Activated CD4-positive, alpha-beta T cell treated with anti-CD3 and anti-CD28 coated beads, Interleukin-2, amount 50 U/mL, for 1 hour (primary cell): Measurements from ENCODE around the gene PPFIA1.

Source experiments
- DNase-seq: peaks from one replicate; pipeline ENCODE4 v3.0.0-alpha.2; 2020

Gene PPFIA1

DNA sequence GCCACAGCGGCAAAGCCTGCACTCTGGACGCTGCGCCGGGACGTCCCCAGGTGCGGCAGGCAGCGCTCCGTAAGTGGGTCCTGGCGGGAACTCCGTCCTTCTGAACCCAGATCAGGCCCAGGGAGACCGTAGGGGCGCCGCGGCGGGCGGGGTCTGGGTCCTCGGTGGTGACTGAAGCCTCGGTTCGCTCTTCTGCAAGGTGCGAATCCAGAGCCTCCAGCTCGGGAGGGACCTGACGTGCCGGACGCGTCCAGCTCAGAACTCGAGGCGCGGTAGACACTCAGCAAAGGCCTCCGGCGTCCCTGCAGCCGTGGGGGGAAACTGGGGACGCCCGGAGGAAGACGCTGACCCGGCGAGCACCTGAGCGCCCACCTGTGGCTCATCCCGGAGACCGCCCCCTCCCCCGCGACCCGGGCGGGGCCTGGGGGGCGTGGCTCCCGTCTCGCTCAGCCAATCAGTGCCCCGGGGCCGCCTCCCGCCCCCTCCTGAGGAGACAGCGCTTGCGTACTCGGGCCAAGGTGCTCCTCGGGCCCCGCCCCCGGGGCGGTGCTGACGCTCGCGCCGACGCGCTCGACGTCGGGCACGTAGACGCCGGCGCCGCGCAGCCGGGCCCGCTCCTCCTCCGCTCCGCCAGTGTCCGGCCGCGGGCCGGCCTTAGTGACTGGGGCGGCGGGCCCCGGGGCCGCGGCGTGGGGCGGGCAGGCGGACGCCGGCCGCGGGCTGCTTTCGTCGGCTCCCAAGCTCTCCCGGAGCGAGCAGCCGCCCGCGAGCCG is at the start of gene PPFIA1:
PPFIA1 (plus strand) TSS at position 587 of the 773 bp plus-strand sequence. CDS start 1,483 bp downstream, outside the sequence.
- peak; percentile 96 for DNase-seq

DNA sequence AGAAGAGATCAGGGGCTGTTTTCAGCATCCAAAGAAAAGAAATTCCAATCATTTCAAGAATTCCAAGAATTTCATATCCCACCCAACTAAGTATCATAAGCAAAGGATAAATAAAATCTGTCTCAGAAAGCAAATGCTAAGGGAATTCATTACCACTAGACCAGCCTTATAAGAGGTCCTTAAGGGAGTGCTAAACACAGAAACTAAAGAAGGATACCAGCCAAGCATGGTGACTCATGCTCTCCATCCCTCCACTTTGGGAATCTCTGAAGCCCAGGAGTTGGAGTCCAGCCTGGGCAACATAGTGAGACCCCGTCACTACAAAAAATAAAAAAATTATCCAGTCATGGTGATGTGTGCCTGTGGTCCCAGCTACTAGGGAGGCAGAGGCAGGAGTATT is 49.6 kb upstream of the PPFIA1 start:
- DNase-seq, result no peak

DNA sequence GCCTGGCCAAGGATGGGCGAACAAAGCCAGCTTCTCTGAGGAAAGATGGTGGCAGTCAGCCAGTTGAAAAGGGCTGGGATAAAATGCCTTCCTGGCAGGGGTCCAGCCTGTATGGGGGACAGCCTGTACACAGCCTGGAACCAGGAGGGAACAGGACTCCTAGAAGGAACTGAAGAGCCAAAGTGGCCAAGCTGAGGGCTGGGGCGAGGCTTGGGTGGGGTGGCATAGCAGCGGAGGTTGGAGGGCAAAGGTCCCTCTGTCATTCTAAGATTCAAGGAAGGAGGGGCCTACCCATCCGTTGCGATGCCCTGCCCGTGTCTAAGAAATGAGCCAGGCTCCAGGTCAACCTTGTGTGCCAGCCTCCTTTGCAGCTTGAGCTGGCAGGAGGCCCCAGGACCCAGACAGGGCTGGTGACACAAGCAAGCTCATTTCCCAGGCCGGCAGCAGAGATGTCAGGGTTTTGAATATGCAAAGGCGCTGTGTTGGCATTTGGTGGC is 44.8 kb upstream of the PPFIA1 start:
- no peak for DNase-seq

DNA sequence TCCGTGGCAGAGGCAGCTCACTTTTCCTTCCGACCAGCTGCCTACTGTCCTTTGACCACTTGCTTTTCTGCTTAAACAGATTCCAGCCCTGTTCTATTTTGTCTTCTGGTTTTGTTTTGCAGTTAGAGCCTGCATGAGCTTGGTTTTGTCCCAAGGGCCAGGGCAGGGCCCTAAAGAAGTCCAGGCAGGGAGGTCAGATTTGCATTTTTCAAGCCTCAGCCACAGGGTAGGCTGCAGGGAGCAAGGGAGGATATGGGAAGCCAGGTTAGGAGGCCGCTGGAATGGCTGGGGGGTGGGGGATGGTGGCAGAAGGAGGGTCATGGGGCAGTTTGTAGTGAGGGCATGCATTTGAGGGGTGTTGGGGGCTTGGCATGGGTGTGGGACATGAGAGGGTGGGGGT is 44.3 kb upstream of the PPFIA1 start:
- DNase-seq, result no peak

DNA sequence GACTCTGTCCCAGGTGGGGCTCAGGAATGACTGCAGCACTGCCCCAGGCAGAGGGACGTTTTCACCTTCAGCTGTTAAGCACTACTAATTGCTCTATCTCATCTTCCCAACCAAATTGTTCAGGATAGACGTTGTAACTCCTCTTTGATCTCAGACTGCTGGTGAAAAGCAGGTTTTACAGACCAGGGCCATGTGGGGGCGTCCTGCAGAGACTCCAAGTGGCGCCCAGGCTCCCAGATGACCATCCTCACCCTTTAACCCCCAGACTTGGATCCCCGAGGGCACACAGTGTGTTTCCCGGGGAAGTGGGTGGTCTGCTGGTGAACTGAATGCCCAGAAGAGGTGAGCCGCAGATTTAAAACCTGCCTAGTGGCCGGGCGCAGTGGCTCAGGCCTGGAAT is 43.5 kb upstream of the PPFIA1 start:
- no peak for DNase-seq

DNA sequence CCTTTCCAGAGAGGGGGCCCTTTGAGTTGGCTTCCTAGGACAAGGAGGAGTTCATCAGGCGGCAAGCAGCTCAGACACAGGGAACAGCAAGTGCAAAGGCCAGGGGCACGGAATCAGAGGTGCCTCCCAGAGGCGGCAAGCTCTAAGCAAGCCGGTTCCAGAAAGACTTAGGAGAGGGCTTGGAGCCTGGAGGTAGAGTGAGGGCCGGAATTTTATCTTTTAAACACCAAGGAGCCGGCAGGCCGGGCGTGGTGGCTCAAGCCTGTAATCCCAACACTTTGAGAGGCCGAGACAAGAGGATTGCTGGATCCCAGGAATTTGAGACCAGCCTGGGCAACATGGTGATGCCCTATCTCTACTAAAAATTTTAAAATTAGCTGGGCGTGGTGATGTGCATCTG is 40.8 kb upstream of the PPFIA1 start:
- DNase-seq, result no peak

DNA sequence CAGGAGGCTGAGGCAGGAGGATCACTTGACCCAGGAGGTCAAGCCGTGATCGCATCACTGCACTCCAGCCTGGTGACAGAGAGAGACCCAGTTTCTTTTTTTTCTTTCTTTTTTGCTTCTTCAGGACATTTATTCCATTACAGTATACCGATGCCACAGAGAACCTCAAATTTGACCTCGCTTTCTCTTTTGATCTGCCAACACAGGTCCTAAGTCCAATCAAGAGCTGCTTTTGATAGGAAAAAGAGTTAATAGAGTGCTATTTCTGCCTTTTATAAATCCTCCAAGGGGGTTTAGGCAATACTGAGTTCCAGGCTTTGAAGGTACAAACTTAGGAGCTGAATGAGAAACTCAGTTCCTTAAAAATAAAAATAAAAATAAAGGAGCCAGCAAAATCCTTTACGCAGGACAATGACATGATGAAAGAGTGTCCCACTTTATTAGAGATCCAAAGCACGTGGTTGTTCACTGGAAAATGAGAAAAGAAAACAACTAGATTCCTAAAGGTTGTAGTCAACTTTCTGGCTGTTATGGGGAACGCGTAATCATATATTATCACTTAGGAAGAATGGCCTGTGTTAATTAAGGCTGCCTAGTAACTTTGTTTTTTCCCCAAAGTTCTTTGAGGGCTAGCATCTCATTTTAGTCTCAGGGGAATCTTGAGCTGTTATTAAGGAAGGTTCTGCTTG is 40.2 kb upstream of the PPFIA1 start:
- DNase-seq, result no peak

DNA sequence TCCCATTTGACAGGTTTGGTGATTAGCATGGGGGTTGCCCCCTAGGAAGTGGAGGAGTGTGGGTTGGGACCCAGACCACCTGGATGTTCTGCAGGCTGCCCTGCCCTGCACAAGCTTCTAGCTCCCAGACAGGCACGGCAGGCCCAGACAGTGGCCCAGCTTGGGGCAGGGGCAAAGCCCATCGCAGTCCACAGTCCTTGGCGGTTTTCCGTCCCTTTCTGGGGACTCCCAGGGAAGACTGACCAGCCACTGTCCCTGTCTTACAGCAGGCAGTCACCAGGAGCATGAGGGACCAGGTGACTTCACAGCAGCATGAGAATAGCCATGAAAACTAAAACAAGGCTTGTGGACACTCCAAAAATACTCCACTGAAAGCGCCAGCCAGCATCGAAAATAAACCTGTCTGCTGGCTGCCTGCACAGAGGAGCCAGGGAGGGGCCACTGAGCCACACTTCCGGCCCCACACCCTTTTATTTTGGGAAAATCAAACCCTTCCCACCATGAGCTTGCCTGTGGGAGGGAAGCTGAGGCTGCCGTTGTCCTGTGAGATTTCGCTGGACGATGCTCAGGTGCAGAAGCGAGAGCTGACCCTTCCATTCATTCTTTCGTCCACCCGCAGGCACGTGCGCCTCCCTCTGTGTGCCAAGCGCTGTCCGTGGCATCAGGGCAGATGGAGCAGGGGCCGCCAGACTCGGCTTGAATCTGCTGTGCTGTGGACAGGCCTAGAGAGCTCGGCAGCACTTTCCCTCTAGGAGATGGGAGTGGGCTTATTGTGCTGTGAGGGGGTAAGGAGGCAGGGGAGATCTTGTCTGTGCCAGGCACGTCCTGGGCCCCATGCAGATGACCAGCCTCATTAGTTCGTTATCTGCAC is 39.4 kb upstream of the PPFIA1 start:
- no peak for DNase-seq

DNA sequence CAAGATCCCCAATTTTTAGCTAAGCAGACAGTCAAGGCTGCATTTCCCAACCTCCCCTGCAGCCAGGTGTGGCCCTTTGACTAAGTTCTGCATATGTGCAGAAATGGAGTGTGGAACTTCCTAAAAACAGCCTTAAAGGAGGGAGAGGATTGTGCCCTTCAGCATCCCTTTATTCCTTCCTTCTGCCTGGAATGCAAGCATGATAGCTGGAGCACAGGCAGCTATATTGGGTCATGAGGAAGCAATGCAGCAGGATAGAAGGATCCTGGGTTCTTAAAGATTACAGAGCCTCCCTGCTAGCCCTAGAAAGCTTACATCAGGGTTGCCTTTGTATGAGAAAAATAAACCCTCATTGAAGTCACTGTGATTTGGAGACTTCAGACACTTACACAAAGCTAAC is 37.5 kb upstream of the PPFIA1 start:
- DNase-seq, result no peak

DNA sequence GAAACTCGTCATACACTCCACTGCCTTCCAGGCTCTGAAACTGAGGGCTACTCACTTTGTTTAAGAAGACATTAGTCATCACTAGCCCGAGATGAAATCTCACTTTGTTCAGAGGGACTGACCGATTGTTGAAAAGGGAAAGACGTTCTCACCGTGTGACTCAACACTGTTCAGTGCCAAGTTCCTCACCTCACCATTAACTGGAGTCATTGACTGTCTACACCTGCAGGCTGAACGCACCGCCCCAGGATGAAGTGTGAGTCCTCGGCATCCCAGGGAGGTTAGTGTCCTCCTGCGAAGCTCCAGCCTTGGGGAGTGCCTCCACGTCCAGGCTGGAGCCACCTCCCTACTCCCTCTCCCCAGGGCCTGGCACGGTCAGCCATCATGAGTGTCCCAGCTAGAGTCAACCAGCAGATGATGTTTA is 37.0 kb upstream of the PPFIA1 start:
- DNase-seq, result no peak

DNA sequence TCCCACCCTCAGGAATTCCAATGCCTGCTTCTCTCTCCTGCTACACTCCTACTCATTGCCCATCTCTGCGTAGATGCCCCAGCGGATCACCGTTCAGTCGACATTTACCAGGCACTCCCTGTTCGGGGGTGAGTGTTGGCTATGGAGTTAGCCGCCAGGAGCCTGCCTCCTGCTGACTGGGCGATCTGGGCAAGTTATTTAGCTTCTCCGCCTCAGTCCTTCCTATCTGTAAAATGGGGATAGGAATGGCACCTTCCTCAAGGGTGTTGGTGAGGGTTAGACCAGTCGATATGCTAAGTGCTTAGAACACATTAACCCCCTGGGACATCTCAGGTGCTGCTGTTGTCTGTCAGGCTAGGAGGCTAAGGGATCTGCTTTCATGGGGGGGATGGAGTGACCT is 36.5 kb upstream of the PPFIA1 start:
- DNase-seq, result no peak

DNA sequence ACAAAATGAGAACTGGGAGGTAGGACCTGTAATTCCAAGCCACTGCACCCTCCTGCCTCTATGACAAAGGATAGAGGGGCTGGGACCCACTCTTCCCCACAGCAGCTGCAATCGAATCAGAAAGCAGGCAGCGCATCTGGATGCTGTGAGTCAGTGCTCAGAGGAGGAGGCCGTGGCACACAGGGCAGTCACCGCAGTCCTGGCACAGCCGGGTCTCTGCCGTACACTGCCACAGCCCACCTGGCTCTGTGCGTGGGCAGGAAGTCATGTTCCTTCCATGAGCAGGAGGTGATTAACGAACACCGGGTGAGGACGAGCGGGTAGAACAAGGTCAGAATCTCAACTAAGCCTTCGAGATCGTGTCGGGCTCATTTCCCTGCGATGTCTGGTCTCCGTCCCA is 30.2 kb upstream of the PPFIA1 start:
- DNase-seq, result no peak

DNA sequence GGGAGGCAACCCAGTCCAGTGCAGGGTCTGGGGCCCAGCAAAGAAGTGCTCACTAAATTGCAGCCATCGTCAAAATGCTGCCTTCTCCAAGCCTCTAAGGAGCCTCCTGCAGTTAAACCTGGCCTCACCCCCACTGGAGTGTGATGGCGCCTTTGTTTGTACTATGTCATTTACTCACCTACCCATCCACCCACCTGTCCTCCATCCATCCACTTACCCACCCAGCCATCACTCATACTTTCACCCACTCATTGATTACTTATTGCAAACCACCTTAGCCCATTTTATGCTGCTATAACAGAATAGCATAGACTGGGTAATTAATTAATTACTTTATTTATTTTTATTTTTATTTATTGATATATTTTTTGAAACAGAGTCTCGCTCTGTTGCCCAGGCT is 28.8 kb upstream of the PPFIA1 start:
- no peak for DNase-seq

DNA sequence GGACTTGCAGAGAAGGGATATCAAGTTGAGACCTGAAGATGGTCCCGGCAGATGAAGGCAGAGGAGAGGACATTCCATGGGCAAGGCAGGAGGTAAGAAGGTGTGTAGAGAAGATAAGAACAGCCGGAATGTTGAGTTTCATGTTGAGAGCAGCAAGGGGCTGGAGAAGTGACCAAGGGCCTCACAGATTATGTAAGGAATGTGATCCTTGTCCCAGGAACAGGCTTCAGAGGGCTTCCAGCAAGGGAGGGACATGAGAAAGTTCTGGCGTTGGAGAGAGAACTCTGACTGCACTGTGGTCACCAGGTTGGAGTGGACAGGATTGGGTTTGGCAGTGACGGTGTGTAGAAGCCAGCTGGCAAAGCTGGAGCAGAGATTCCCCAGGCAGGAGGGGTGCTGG is 27.6 kb upstream of the PPFIA1 start:
- no peak for DNase-seq

DNA sequence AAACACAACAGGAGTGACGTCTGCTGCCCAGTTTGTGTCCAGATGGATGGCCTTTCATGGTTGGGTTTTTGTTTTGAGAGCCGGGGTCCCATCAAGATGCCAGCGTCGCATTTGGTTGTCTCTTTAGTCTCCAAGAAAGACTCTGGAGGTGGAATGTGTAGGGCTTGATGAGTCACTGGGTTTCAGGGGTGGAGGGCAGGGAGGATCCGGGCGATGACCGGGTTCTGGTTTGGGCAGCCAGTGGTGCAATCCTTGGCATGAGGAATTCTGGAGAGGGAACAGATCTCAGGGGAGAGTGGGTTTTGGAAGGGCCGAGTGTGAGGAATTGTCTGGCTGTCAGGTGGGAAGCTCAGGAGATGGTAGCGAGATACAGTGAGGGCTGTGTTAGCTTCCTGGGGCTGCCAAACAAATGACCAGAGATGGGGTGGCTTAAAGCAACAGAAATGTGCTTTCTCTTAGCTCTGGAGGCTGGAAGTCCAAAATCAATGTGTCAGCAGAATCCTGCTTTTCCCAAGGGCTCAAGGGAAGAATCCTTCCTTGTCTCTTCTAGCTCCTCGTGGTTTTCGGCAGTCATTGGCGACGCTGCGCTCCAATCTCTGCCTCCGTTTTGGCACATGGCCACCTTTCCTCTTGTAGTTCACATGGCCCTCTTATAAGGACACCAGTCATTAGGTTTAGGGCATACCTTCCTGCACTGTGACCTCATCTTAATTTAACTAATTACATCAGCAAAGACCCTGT is 26.4 kb upstream of the PPFIA1 start:
- no peak for DNase-seq

DNA sequence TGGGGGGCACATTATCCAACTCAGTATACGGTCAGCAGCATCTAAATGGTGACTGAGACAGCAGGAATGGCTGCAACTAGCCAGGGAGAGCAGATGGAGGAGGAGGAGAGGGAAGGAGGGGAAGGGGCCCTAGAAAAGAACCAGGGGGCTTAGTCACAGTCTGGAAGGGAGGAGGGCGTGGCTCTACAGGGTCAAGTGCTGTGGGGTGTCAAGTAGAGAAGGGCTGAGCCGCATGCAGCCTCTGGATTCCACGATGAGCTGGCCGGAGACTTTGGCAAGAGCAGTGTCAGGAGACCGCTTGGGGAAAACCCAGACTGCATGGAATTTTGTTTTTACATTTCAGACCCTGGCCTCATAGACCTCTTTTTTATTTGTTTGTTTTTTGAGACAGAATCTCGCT is 25.8 kb upstream of the PPFIA1 start:
- no peak for DNase-seq

DNA sequence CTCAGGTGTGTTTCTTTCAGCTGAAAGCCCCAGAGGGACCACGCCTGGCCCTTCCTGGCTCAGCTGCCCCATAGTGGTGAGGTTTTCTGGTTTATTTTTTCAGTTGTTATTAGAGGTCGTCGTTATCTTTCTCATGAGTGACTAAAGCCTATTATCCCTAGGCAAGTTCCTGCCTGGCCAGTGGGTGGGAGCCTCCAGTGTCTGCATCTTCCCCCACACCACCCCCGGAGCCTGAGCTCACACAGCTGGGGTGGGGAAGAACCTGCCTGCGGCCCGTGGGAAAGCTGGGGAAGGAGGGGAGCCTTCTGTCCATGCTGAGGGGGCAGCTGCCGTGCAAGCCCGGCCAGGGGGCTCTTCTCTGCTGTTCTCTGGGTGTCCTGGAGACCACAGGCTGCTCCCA is 24.3 kb upstream of the PPFIA1 start:
- DNase-seq, result no peak

DNA sequence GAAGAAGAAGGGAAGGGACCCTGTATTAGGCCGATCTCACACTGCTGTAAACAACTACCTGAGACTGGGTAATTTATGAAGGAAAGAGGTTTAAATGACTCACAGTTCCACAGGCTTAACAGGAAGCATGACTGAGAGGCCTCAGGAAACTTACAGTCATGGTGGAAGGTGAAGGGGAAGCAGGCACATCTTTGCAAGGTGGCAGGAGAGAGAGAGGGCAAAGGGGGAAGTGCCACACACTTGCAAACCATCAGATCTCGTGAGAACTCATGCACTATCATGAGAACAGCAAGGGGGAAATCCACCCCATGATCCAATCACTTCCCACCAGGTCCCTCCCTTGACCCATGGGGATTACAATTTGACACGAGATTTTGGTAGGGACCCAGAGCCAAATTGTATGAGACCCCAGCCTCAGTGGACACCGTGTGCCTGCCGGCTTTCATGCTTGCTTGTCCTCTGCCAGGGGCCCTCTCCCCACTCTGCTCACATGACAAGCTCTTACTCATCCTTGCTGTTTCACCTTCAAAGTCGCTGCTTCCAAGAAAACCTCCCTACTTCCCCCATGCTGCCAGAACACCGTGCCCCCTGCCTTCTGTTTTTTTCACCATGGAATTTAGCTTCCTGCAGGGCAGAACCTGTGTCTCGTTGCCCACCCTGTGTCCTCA is 23.3 kb upstream of the PPFIA1 start:
- no peak for DNase-seq

DNA sequence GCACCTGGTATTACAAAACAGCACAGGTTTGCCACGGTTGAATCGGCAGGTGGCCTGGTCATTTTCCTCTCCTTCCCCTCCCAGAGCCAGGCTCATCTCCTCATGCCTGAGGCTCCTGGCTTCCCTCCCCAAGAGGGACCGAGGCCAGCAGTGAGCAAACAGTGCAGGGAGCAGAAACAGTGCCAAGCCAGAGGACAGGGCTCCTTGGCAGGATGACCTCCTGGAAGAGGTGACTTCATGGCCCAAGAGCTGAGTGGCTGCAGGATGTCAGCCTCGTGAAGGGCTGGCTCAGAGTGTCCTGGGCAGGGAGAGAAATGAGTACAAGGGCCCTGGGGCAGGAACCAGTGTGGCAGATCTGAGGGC is 22.8 kb upstream of the PPFIA1 start:
- DNase-seq, result no peak

DNA sequence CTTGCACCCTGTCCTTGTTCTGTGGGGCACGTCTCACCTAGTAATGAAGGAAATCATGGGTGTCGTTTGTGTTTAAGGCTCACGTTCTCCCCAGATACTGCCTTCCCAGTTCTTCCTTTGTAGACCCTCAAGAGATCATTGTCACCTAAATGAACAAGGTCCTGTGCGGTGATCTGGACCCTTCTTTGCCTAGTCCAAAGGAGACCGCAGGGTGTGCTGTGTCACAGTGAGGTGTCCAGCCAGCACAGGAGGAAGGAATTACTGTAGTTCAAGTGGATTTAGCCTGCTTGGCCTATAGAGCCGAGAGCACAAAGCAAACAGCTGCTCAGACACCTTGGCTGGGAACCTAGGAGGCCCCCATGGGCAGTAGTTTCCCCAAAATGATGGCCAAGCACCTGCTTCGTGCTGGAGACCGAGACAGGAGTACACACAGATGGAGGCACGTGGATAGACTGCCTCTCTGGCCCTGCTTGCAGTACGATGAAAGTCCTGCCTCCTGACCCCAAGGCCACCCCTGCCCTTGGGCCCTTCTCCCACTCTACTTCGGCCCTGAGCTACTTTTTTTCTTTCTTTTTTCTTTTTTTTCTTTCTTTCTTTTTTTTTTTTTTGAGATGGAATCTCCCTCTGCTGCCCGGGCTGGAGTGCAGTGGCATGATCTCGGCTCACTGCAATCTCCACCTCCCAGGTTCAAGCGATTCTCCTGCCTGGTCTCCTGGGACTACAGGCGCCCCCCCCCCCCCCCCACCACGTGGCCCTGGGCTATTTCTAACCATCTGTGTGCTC is 19.4 kb upstream of the PPFIA1 start:
- no peak for DNase-seq

DNA sequence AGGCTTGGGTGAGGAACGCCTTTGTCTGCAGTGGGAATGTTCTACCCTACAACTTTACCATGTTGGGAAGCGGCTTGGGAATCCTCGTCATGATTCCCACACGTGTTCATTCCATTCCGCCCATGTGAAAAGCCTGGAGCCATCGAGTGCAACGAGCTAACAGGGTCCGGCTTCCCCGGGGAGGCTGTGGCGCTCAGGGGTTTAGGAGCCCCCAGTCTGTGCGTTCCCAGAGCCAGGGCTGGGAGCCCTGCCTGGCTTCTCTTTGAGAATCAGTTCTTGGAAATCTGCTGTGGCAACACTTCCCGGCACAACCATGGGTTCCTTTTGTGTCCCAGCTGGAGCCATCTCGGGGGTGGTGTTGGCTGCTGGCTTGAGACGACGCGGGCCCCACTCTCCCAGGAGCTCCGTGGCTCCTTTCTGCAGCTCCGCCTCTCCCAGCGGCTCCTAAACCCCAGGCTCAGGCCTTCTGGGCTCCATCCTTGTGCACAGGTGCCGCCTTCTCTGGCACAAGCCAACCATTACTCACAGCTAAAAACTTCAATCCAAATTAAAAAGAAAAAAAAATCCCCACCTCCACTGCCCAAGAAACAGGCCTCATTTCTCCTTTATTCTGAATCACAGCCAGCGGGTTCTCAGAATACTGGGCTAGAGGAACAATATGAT is 18.7 kb upstream of the PPFIA1 start:
- DNase-seq, result no peak
